ENCODE data around the gene WNT4. TPM values are rescaled to one million over a fixed set of nuclear protein-coding genes. Genes with fewer than 3 reads are reported as not detected.

WNT4 gene
- total and polyA plus RNA-seq, 2 donors from 2014 or later, result 0.45 to 0.69 TPM

GRCh38 chr1:22080191-22080590 is 62.7 kb downstream of the WNT4 start:
- Histone ChIP-seq H3K27me3 (ENCODE audit: control insufficient read depth, insufficient read depth, low read length) (no peaks in the 10 kb centered on the region), H3K9me3 (ENCODE audit: control insufficient read depth in 2 of 3, insufficient read depth in 1 of 3, low read length in 3 of 3) (no peaks in the 10 kb centered on the region), H3K4me1 (ENCODE audit: control insufficient read depth in 2 of 3, insufficient read depth in 2 of 3, low read depth in 1 of 3, low read length in 3 of 3) (peaks cover under 1 to 15% (median 4%) of the 10 kb centered on the region in 3 donors), H3K36me3 (ENCODE audit: control insufficient read depth in 2 of 3, insufficient read depth in 3 of 3, low read length in 3 of 3) (peaks cover 11 to 21% (median 13%) of the 10 kb centered on the region in 3 donors), H3K4me3 (ENCODE audit: low read length in 3 of 3) (no peak overlapping the region), H3K9ac (ENCODE audit: low read length in 3 of 3) (no peak overlapping the region), H3K27ac (ENCODE audit: low read depth in 2 of 2, low read length in 2 of 2) (no peak overlapping the region)
- intact Hi-C loops (cut with DNase I), result no loop called here
- DNase-seq (no peak), FAIRE-seq (no peak)
- TF ChIP-seq CTCF (IDR thresholded peaks at IDR 0.05; ENCODE audit: borderline replicate concordance, extremely low read depth, insufficient read depth), result no peak

GRCh38 chr1:22078133-22078532 is 64.8 kb downstream of the WNT4 start:
- Histone ChIP-seq H3K9ac (ENCODE audit: low read length in 3 of 3) (no peak overlapping the region), H3K36me3 (ENCODE audit: control insufficient read depth in 2 of 3, insufficient read depth in 3 of 3, low read length in 3 of 3) (peaks cover 11 to 21% (median 11%) of the 10 kb centered on the region in 3 donors), H3K27me3 (ENCODE audit: control insufficient read depth, insufficient read depth, low read length) (no peaks in the 10 kb centered on the region), H3K27ac (ENCODE audit: low read depth in 2 of 2, low read length in 2 of 2) (no peak overlapping the region), H3K4me1 (ENCODE audit: control insufficient read depth in 2 of 3, insufficient read depth in 2 of 3, low read depth in 1 of 3, low read length in 3 of 3) (peaks cover 2 to 16% (median 4%) of the 10 kb centered on the region in 3 donors), H3K9me3 (ENCODE audit: control insufficient read depth in 2 of 3, insufficient read depth in 1 of 3, low read length in 3 of 3) (no peaks in the 10 kb centered on the region), H3K4me3 (ENCODE audit: low read length in 3 of 3) (no peak overlapping the region)
- no peak for DNase-seq
- intact Hi-C loops (cut with DNase I), result no loop called here
- no peak for FAIRE-seq
- TF ChIP-seq CTCF (IDR thresholded peaks at IDR 0.05; ENCODE audit: borderline replicate concordance, extremely low read depth, insufficient read depth), result no peak

GRCh38 chr1:22077728-22078127 is 65.2 kb downstream of the WNT4 start:
- no peaks in the 10 kb centered on the region for H3K9me3 ChIP-seq (ENCODE audit: control insufficient read depth in 2 of 3, insufficient read depth in 1 of 3, low read length in 3 of 3)
- H3K36me3 ChIP-seq (ENCODE audit: control insufficient read depth in 2 of 3, insufficient read depth in 3 of 3, low read length in 3 of 3), result peaks cover 11 to 21% (median 11%) of the 10 kb centered on the region in 3 donors
- intact Hi-C loops (cut with DNase I), result no loop called here
- DNase-seq (no peak), FAIRE-seq (no peak)
- no peak for TF ChIP-seq CTCF (IDR thresholded peaks at IDR 0.05; ENCODE audit: borderline replicate concordance, extremely low read depth, insufficient read depth)
- peaks cover 2 to 16% (median 6%) of the 10 kb centered on the region in 3 donors for H3K4me1 ChIP-seq (ENCODE audit: control insufficient read depth in 2 of 3, insufficient read depth in 2 of 3, low read depth in 1 of 3, low read length in 3 of 3)
- no peak overlapping the region for H3K4me3 ChIP-seq (ENCODE audit: low read length in 3 of 3)
- H3K27me3 ChIP-seq (ENCODE audit: control insufficient read depth, insufficient read depth, low read length), result no peaks in the 10 kb centered on the region
- no peak overlapping the region for H3K27ac ChIP-seq (ENCODE audit: low read depth in 2 of 2, low read length in 2 of 2)
- no peak overlapping the region for H3K9ac ChIP-seq (ENCODE audit: low read length in 3 of 3)

GRCh38 chr1:22076346-22076745 is 66.6 kb downstream of the WNT4 start:
- FAIRE-seq (no peak), DNase-seq (no peak)
- no peaks in the 10 kb centered on the region for H3K27me3 ChIP-seq (ENCODE audit: control insufficient read depth, insufficient read depth, low read length)
- H3K9me3 ChIP-seq (ENCODE audit: control insufficient read depth in 2 of 3, insufficient read depth in 1 of 3, low read length in 3 of 3), result no peaks in the 10 kb centered on the region
- intact Hi-C loops (cut with DNase I), result no loop called here
- H3K4me3 ChIP-seq (ENCODE audit: low read length in 3 of 3), result no peak overlapping the region
- H3K4me1 ChIP-seq (ENCODE audit: control insufficient read depth in 2 of 3, insufficient read depth in 2 of 3, low read depth in 1 of 3, low read length in 3 of 3), result peaks cover 2 to 18% (median 10%) of the 10 kb centered on the region in 3 donors
- no peak overlapping the region for H3K9ac ChIP-seq (ENCODE audit: low read length in 3 of 3)
- H3K27ac ChIP-seq (ENCODE audit: low read depth in 2 of 2, low read length in 2 of 2), result no peak overlapping the region
- TF ChIP-seq CTCF (IDR thresholded peaks at IDR 0.05; ENCODE audit: borderline replicate concordance, extremely low read depth, insufficient read depth), result no peak
- peaks cover 5 to 10% (median 5%) of the 10 kb centered on the region in 3 donors for H3K36me3 ChIP-seq (ENCODE audit: control insufficient read depth in 2 of 3, insufficient read depth in 3 of 3, low read length in 3 of 3)
